Stimulated activated naive CD8-positive, alpha-beta T cell treated with anti-CD3 and anti-CD28 coated beads, Interleukin-15, amount 100 ng/mL, for 72 hours (primary cell): ENCODE measurements around the gene TCF19.
A peak's percentile ranks its signal among the peaks of the same experiment; 100 is the strongest.
"Not testable (repeated sequence)": the region's sequence is repeated elsewhere in the genome, so short reads cannot be mapped to it uniquely, and the experiment has no call there.

Experiments used
- ATAC-seq: fragments of 150-1000 bp; cut with Tn5 transposase; 2 replicates; pipeline ENCODE4 v1.10.0; 2021; ENCODE audit warnings: mild to moderate bottlenecking, moderate library complexity
- DNase-seq, 2 donors: peaks; one replicate each; pipeline ENCODE4 v3.0.0; 2021 to 2022
- H3K27ac Mint-ChIP-seq, 2 donors: one replicate each; pipeline ENCODE4 v1.8.0; 2022; ENCODE audit warnings: mild to moderate bottlenecking in 2 of 2, mixed read lengths in 2 of 2, moderate library complexity in 2 of 2
- H3K27me3 Mint-ChIP-seq: one replicate; pipeline ENCODE4 v1.8.0; 2022; ENCODE audit warnings: mixed read lengths
- H3K4me1 Mint-ChIP-seq: one replicate; pipeline ENCODE4 v1.8.0; 2022; ENCODE audit warnings: mild to moderate bottlenecking, mixed read lengths
- H3K4me3 Mint-ChIP-seq, 2 donors: one replicate each; pipeline ENCODE4 v1.8.0; 2022; ENCODE audit warnings: mild to moderate bottlenecking in 2 of 2, mixed read lengths in 2 of 2, moderate library complexity in 1 of 2
- H3K9me3 Mint-ChIP-seq, 2 donors: one replicate each; pipeline ENCODE4 v1.8.0; 2022; ENCODE audit warnings: mixed read lengths in 2 of 2

The TCF19 gene

DNA sequence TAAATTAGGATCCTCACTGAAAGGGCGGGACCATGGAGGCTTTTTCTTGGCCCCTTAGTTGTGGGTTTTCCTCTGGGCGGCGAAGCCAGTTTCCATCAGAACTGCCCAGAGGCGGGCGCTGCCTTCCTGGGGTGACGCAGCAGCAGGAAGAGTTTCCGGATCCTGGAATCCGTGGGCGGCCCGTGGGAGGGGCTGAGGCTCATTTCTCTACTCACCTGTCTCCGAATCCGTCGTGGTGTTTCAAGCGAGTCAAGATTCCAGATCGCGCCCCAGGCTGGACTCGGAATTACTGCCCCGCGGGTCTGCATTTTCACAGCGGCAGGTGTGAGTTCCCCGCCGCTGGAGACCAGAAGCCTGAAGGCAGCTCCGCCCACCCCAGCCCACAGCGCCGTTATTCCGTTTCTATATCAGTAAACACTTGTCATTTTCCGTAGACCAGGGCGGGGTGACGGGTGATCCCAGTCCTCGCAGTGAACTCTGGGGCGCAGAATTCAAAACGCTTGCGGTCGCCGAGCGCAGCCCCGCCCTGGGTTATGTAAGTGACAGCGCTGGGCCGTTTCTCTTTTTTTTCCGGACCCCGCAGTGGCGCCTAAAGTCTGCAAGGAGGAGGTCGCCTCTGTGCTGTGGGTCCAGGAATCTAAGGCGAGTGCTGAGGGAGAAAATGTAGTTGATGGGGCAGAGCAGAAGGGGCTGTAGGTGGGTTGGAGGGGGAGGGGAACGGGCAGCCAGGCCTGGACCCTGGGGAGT, 39.3 kb downstream of the TCF19 start:
- Mint-ChIP-seq H3K9me3 (peaks cover 7 to 23% of the 10 kb centered on the region in 2 donors), H3K4me1 (peaks cover 55% of the 10 kb centered on the region), H3K27ac (peak overlapping the region; percentile 96 to 100), H3K27me3 (no peaks in the 10 kb centered on the region), H3K4me3 (peak overlapping the region; percentile 65 to 83)
- peak; percentile 93 to 96 for DNase-seq
- ATAC-seq = peak; percentile 86

- Mint-ChIP-seq H3K4me3 (peak overlapping the region; percentile 65 to 83), H3K4me1 (peaks cover 69% of the 10 kb centered on the region), H3K27ac (peak overlapping the region; percentile 27 to 46), H3K9me3 (peaks cover 7 to 23% of the 10 kb centered on the region in 2 donors)
- H3K27me3 Mint-ChIP-seq, DNase-seq, ATAC-seq: not testable (repeated sequence)
Observed at GRCh38 chr6:31199105-31199452, 40.7 kb downstream of the TCF19 start.

GRCh38 chr6:31202259-31203166, 44.1 kb downstream of the TCF19 start:
- Mint-ChIP-seq H3K4me3 (peak overlapping the region; percentile 72 to 93), H3K27me3 (no peaks in the 10 kb centered on the region), H3K9me3 (peaks cover 7 to 23% of the 10 kb centered on the region in 2 donors), H3K4me1 (peaks cover 68% of the 10 kb centered on the region), H3K27ac (peak overlapping the region; percentile 98 to 99)
- ATAC-seq (no peak), DNase-seq (peak in 1 of 2 donors; percentile 15)

- peaks cover 74% of the 10 kb centered on the region for H3K4me1 Mint-ChIP-seq
Observed at GRCh38 chr6:31203345-31203979, 45.1 kb downstream of the TCF19 start.

GRCh38 chr6:31204751-31205145, 46.4 kb downstream of the TCF19 start:
- Mint-ChIP-seq H3K9me3 (peaks cover 7 to 22% of the 10 kb centered on the region in 2 donors), H3K4me1 (peaks cover 61% of the 10 kb centered on the region)

More at GRCh38 chr6:31203345-31203979, 45.1 kb downstream of the TCF19 start:
- H3K27ac Mint-ChIP-seq = peak overlapping the region; percentile 98 to 99
- peaks cover 7 to 23% of the 10 kb centered on the region in 2 donors for H3K9me3 Mint-ChIP-seq
- ATAC-seq (peak; percentile 88), DNase-seq (peak; percentile 62 to 76)
- no peaks in the 10 kb centered on the region for H3K27me3 Mint-ChIP-seq
- H3K4me3 Mint-ChIP-seq = peak overlapping the region; percentile 72 to 93

GRCh38 chr6:31205638-31206037, 47.2 kb downstream of the TCF19 start:
- H3K4me3 Mint-ChIP-seq = peak overlapping the region; percentile 23 to 40
- DNase-seq = no peak
- ATAC-seq = no peak
- peak overlapping the region in 1 of 2 donors; percentile 7 for H3K27ac Mint-ChIP-seq
- H3K9me3 Mint-ChIP-seq = peaks cover 7 to 14% of the 10 kb centered on the region in 2 donors
- peaks cover 56% of the 10 kb centered on the region for H3K4me1 Mint-ChIP-seq
- no peaks in the 10 kb centered on the region for H3K27me3 Mint-ChIP-seq

More at GRCh38 chr6:31204751-31205145, 46.4 kb downstream of the TCF19 start:
- ATAC-seq (no peak), DNase-seq (no peak)
- Mint-ChIP-seq H3K4me3 (peak overlapping the region; percentile 72 to 93), H3K27me3 (no peaks in the 10 kb centered on the region), H3K27ac (peak overlapping the region; percentile 98 to 99)

DNA sequence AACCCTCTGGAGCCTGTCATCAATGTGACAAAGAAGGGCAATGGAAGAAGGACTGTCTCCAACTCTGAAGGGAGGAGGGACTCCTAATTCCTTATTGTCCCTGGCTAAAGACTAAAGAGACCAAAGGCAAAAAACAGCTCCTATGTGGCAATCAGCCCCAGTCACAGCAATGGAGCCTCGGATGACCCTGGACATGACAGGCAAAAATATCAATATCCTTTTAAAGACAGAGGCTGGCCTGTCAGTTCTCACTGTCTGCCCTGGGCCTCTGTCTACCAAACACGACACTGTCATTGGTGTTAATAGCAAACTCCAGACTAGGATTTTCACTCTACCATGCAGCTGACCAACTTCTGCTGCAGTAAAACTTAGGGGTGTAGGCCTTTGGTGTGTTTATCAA, 50.1 kb downstream of the TCF19 start:
- H3K27me3 Mint-ChIP-seq = no peaks in the 10 kb centered on the region
- peaks cover 31% of the 10 kb centered on the region for H3K4me1 Mint-ChIP-seq
- H3K27ac Mint-ChIP-seq = no peak overlapping the region
- DNase-seq (no peak), ATAC-seq (no peak)
- H3K9me3 Mint-ChIP-seq = no peaks in the 10 kb centered on the region
- H3K4me3 Mint-ChIP-seq = no peak overlapping the region

DNA sequence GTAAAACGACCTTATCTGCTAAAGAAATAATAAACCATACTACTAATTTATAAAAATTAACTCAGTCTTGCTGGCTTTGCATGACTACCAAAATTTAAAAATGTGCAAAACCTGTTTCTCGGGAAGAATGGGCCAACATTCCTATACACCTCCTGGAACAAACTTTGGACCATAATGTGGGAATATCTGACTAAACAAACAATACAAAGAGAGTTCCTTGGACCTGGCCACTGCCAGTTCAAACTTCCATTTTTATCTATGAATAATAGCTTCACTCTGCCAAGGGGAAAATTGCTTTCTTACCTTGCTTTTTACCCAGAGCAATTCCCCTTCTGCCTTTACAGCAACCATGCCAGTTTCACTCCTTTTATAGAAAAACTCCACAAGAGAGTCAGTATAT, 50.7 kb downstream of the TCF19 start:
- DNase-seq = no peak
- Mint-ChIP-seq H3K4me3 (no peak overlapping the region), H3K27ac (no peak overlapping the region), H3K9me3 (no peaks in the 10 kb centered on the region), H3K27me3 (no peaks in the 10 kb centered on the region), H3K4me1 (peaks cover 25% of the 10 kb centered on the region)
- ATAC-seq = no peak

- DNase-seq = no peak
- Mint-ChIP-seq H3K27me3 (no peaks in the 10 kb centered on the region), H3K4me1 (peaks cover 16% of the 10 kb centered on the region), H3K27ac (no peak overlapping the region), H3K9me3 (no peaks in the 10 kb centered on the region), H3K4me3 (no peak overlapping the region)
- ATAC-seq = no peak
Observed at GRCh38 chr6:31210123-31210522, 51.7 kb downstream of the TCF19 start.

- ATAC-seq (no peak), DNase-seq (no peak)
- H3K27me3 Mint-ChIP-seq = no peaks in the 10 kb centered on the region
- H3K4me1 Mint-ChIP-seq = peaks cover 9% of the 10 kb centered on the region
- H3K27ac Mint-ChIP-seq = no peak overlapping the region
- peaks cover 0 to under 1% of the 10 kb centered on the region in 2 donors for H3K9me3 Mint-ChIP-seq
- no peak overlapping the region for H3K4me3 Mint-ChIP-seq
Observed at GRCh38 chr6:31210741-31211532, 52.5 kb downstream of the TCF19 start.
